ENCODE results near the gene ZCCHC4. TPM values are rescaled to one million over a fixed set of nuclear protein-coding genes. Genes with fewer than 3 reads are reported as not detected.

ZCCHC4 gene
- total RNA-seq, 4 donors from 2014 or later, result 6.9 to 14.2 (median 12.4) TPM

GRCh38 chr4:25306518-25307057 is 6.0 kb upstream of the ZCCHC4 start:
- DNase-seq (no peak), ATAC-seq (no peak)
- Histone ChIP-seq H3K36me3 (no peaks in the 10 kb centered on the region), H3K4me1 (no peaks in the 10 kb centered on the region), H3K9me3 (no peaks in the 10 kb centered on the region), H3K27me3 (no peaks in the 10 kb centered on the region), H3K4me3 (no peak overlapping the region), H3K27ac (no peak overlapping the region)
- in situ Hi-C loops (cut with MboI; ENCODE audit: low sequenced_read_pairs in 4 of 4), result loop anchor here in 2 of 4 donors (10.0 to 25.0 kb wide), 2 partner anchors 72 to 144 kb away; partner anchors contain the start of genes PI4K2B (in 2 of the 2) and SEPSECS (in 1 of the 2)
- intact Hi-C loops (cut with DNase I; ENCODE audit: low total_unique reads), result no loop called here
- no peak for TF ChIP-seq POLR2A (IDR thresholded peaks at IDR 0.05)
- no peak for TF ChIP-seq CTCF (IDR thresholded peaks at IDR 0.05 in 4 of 5, conservative IDR thresholded peaks at IDR 0.05 in 1 of 5)

- Histone ChIP-seq H3K9me3 (no peaks in the 10 kb centered on the region), H3K4me3 (no peak overlapping the region), H3K4me1 (no peaks in the 10 kb centered on the region), H3K27ac (no peak overlapping the region), H3K36me3 (no peaks in the 10 kb centered on the region), H3K27me3 (no peaks in the 10 kb centered on the region)
- DNase-seq, result no peak
- intact Hi-C loops (cut with DNase I; ENCODE audit: low total_unique reads), result no loop called here
- no peak for TF ChIP-seq CTCF (IDR thresholded peaks at IDR 0.05 in 4 of 5, conservative IDR thresholded peaks at IDR 0.05 in 1 of 5)
- in situ Hi-C loops (cut with MboI; ENCODE audit: low sequenced_read_pairs in 4 of 4), result loop anchor here in 2 of 4 donors (10.0 to 25.0 kb wide), 2 partner anchors 73 to 145 kb away; partner anchors contain the start of genes PI4K2B (in 2 of the 2) and SEPSECS (in 1 of the 2)
- no peak for ATAC-seq
Observed at GRCh38 chr4:25307596-25307995, 5.0 kb upstream of the ZCCHC4 start.

- ATAC-seq, result no peak
- Histone ChIP-seq H3K36me3 (no peaks in the 10 kb centered on the region), H3K4me1 (peaks cover 2 to 4% of the 10 kb centered on the region in 2 donors), H3K27ac (no peak overlapping the region), H3K4me3 (no peak overlapping the region), H3K27me3 (no peaks in the 10 kb centered on the region), H3K9me3 (no peaks in the 10 kb centered on the region)
- in situ Hi-C loops (cut with MboI; ENCODE audit: low sequenced_read_pairs in 4 of 4), result loop anchor here in 2 of 4 donors (10.0 to 25.0 kb wide), 2 partner anchors 74 to 146 kb away; partner anchors contain the start of genes PI4K2B (in 2 of the 2) and SEPSECS (in 1 of the 2)
- DNase-seq, result no peak
- intact Hi-C loops (cut with DNase I; ENCODE audit: low total_unique reads), result no loop called here
- TF ChIP-seq POLR2A (IDR thresholded peaks at IDR 0.05) (no peak), CTCF (IDR thresholded peaks at IDR 0.05 in 4 of 5, conservative IDR thresholded peaks at IDR 0.05 in 1 of 5) (no peak)
Observed at GRCh38 chr4:25308306-25308705, 4.3 kb upstream of the ZCCHC4 start.

- Histone ChIP-seq H3K9me3 (no peaks in the 10 kb centered on the region), H3K27ac (no peak overlapping the region), H3K4me3 (no peak overlapping the region), H3K27me3 (no peaks in the 10 kb centered on the region), H3K36me3 (no peaks in the 10 kb centered on the region), H3K4me1 (peaks cover 5 to 8% of the 10 kb centered on the region in 2 donors)
- intact Hi-C loops (cut with DNase I; ENCODE audit: low total_unique reads) (no loop called here), in situ Hi-C loops (cut with MboI; ENCODE audit: low sequenced_read_pairs in 4 of 4) (loop anchor here in 2 of 4 donors (10.0 to 25.0 kb wide), 2 partner anchors 74 to 146 kb away; partner anchors contain the start of genes PI4K2B (in 2 of the 2) and SEPSECS (in 1 of the 2))
- TF ChIP-seq CTCF (IDR thresholded peaks at IDR 0.05 in 4 of 5, conservative IDR thresholded peaks at IDR 0.05 in 1 of 5) (no peak), POLR2A (IDR thresholded peaks at IDR 0.05) (no peak)
- ATAC-seq (no peak), DNase-seq (no peak)
Observed at GRCh38 chr4:25308761-25309160, 3.8 kb upstream of the ZCCHC4 start.

Data from gastrocnemius medialis (tissue), 4 donors.